SJCRH30 (cell line): ENCODE results near the gene HOXC9. TPM values are rescaled to one million over a fixed set of nuclear protein-coding genes. Genes with fewer than 3 reads are reported as not detected.

Source experiments
- DNase-seq, 2 experiments: peaks; one replicate each; pipeline ENCODE4 v3.0.0-alpha.2; 2015 to 2020
- H3K27ac ChIP-seq: fragments of 250-450 bp; sonication (Bioruptor Pico); 2 replicates; pipeline ENCODE4 v1.5.1; 2020; ENCODE audit warnings: mild to moderate bottlenecking, moderate library complexity
- H3K27me3 ChIP-seq: fragments of 250-450 bp; sonication (Bioruptor Pico); 2 replicates; pipeline ENCODE4 v1.5.1; 2020; ENCODE audit warnings: mild to moderate bottlenecking, moderate library complexity
- H3K36me3 ChIP-seq: fragments of 250-450 bp; sonication (Bioruptor Pico); 2 replicates; pipeline ENCODE4 v1.5.1; 2020; ENCODE audit warnings: mild to moderate bottlenecking, moderate library complexity
- H3K4me1 ChIP-seq: fragments of 250-450 bp; sonication (Bioruptor Pico); 2 replicates; pipeline ENCODE4 v1.5.1; 2020; ENCODE audit warnings: mild to moderate bottlenecking, moderate library complexity
- H3K4me3 ChIP-seq: fragments of 250-450 bp; sonication (Bioruptor Pico); 2 replicates; pipeline ENCODE4 v1.5.1; 2020; ENCODE audit warnings: mild to moderate bottlenecking, moderate library complexity
- H3K9me3 ChIP-seq: fragments of 250-450 bp; sonication (Bioruptor Pico); replicated peaks from 2 replicates; pipeline ENCODE4 v1.5.1; 2020; ENCODE audit warnings: mild to moderate bottlenecking, moderate library complexity
- total RNA-seq: library from RNA; depleted of rRNA; stranded (reverse); fragments of >200 nt; shearing (Covaris generic); gene quantifications from 2 replicates; pipeline ENCODE4 v1.2.3, GENCODE V29; 2014

HOXC9 gene
- total RNA-seq, 1 experiment from 2014 or later, result 5.6 TPM

DNA sequence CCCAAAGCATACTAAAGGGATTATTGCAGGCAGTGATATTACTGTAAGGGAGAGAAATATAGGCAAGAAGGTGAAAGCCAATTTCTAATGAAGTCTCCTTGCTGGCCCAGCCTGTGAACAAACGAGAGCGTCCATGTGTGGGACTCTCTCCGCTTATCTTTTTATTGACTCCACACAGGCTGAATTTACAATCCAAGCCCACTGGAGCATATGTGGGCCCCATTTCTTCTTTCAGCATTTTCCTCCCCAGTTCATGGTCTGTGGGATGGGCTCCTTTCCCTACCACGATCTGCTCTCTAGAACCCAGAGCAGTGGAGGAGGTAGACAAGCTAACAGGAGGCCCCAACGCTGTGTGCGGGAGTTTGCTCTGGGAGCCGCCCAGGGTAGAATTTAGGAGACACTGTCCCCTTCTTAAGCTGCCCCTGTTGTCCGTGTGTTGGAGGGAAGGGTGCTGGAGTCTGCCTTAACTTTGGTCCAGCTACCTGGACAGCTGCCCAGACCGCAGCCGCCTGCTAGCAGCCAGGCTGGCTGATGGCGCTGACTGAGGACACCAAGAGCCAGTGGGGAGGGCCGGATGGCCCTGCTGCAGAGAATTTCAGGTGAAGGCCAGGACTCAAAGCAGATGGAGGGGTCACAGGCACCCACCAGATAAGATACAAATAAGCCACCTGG, 30.2 kb upstream of the HOXC9 start:
- H3K4me3 ChIP-seq, result no peak overlapping the region
- no peak overlapping the region for H3K27ac ChIP-seq
- H3K27me3 ChIP-seq, result peaks cover 3% of the 10 kb centered on the region; the same call in 1 of the 2 replicates
- no peaks in the 10 kb centered on the region for H3K4me1 ChIP-seq
- no peaks in the 10 kb centered on the region for H3K36me3 ChIP-seq
- DNase-seq, result peak in 1 of 2 experiments; percentile 23
- H3K9me3 ChIP-seq, result no peaks in the 10 kb centered on the region

DNA sequence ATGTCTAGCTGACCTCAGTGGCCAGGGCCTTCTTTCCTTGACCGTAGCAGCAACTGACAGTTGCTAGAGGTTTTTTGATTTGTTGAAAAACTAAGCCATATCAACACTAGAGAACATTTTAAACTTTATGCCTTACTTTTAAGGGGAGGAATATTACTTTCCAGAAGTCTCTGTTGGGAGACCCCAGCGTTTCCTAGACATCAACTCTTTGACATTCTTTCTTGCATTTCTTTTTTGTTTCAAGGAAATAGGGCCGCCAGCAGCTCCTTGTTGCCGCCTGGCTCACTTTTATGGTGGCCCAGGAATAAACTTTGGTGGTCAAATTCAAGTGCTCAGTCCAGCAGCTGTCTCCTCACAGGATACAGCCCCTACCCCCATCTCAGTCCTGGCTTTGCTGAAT, 29.5 kb upstream of the HOXC9 start:
- no peaks in the 10 kb centered on the region for H3K9me3 ChIP-seq
- no peak for DNase-seq
- H3K4me1 ChIP-seq, result no peaks in the 10 kb centered on the region
- no peak overlapping the region for H3K4me3 ChIP-seq
- no peak overlapping the region for H3K27ac ChIP-seq
- H3K36me3 ChIP-seq, result no peaks in the 10 kb centered on the region
- peaks cover 3% of the 10 kb centered on the region; the same call in 1 of the 2 replicates for H3K27me3 ChIP-seq

DNA sequence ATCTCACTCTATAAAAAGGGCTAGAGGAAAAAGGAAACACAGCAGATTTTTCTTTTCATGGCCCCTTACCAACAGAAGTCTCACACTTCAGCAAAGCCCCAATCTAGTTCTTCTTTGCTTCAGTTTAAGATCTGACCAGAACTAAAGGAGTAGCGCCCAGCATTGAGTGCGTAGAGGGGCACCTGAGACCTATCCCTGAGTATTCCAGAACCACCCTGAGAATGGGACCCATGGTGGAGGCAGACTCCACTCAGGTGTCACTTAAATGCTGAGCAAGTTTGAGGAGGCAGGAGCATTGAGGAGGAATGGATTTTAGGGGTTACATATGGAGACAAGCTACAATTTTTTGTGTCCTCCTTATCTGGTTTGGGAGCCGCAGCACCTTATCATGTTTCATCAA, 28.8 kb upstream of the HOXC9 start:
- Histone ChIP-seq H3K4me1 (no peaks in the 10 kb centered on the region), H3K36me3 (no peaks in the 10 kb centered on the region), H3K27ac (no peak overlapping the region), H3K27me3 (peaks cover 3% of the 10 kb centered on the region; the same call in 1 of the 2 replicates), H3K9me3 (no peaks in the 10 kb centered on the region), H3K4me3 (no peak overlapping the region)
- DNase-seq, result no peak

DNA sequence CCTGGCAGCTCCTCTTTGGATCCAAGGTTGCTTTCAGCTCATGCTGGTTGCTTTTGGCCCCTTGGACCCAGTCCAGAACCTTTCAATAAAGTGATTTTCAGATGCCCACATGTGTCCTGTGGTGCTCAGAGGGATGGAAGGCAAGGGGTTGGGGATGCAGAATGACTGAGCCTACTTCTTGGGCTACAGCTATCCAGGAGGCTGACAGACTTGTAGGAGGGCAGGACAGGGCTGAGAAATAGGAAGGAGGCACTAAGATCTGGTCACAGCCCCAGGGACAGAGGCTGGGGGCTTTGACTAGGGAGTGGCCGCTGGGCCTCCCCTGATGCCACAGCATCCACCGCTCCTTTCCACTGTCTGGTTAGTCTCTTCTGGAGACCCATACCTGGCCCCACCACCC, 28.3 kb upstream of the HOXC9 start:
- Histone ChIP-seq H3K27me3 (peaks cover 3% of the 10 kb centered on the region; the same call in 1 of the 2 replicates), H3K9me3 (no peaks in the 10 kb centered on the region), H3K27ac (no peak overlapping the region), H3K36me3 (no peaks in the 10 kb centered on the region), H3K4me1 (no peaks in the 10 kb centered on the region), H3K4me3 (no peak overlapping the region)
- DNase-seq, result no peak

DNA sequence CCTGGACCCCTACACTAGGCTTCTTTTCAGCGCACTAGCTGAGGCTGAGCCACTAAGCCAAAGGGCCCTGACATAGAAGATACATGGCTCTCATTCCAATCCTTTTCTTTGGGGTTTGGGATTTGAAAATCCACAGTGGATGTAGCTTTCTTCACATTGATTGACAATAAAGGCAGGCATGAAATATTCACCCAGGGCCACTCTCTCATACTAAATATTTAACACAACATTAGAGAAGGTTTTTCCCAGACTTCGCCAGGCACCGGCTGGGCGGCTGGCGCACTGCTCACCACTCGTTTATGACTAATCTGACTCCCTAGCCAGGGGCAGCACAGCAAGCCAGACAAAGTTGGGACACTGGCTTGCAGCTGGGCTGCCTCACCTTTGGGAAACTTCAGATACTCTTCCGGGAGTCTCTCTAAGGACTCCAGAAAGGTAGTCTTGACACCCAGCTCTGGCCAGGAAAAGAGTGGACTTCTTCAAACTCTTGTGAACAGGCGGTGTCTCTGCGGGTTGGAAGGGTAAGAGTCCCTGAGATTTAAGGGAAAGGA, 27.7 kb upstream of the HOXC9 start:
- H3K36me3 ChIP-seq, result no peaks in the 10 kb centered on the region
- peaks cover under 1% of the 10 kb centered on the region; the same call in 1 of the 2 replicates for H3K4me1 ChIP-seq
- no peak overlapping the region for H3K4me3 ChIP-seq
- H3K9me3 ChIP-seq, result no peaks in the 10 kb centered on the region
- no peak for DNase-seq
- H3K27ac ChIP-seq, result no peak overlapping the region
- H3K27me3 ChIP-seq, result peaks cover 3% of the 10 kb centered on the region; the same call in 1 of the 2 replicates

DNA sequence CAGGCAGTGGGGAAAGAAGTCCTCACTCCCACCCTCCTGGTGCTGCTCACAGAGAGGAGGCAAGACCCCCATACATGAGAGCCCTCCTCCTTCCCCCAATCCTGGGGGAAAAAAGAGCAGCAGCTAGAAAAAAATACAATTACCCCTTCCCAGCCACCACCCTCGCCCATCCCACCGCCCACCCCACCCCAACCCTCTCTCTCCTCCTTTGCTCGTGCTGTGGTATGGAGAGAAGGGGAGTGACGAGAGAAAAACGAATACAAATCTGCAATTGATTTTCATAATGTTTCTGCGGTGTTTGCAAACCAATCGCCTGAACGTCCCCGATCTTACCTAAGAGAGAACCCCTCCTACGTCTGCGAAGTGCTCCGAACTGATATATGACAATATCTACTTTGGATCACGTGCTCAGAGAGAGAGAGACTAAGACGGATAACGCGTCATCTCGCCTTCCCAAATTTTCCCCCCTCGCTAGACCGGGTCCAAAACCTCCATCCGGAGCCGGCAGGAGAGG, 27.2 kb upstream of the HOXC9 start, which contains the start of gene HOXC11:
HOXC11 (plus strand) TSS at position 405 of the 514 bp plus-strand sequence. CDS start 116 bp downstream, outside the sequence.
- Histone ChIP-seq H3K36me3 (no peaks in the 10 kb centered on the region), H3K27ac (no peak within 1 kb of the TSS; the same call in 1 of the 2 replicates), H3K4me3 (peak within 1 kb of the TSS; percentile 80), H3K9me3 (no peaks in the 10 kb centered on the region), H3K4me1 (peaks cover 3% of the 10 kb centered on the region; the same call in 1 of the 2 replicates), H3K27me3 (peaks cover 3% of the 10 kb centered on the region; the same call in 1 of the 2 replicates)
- no peak for DNase-seq

DNA sequence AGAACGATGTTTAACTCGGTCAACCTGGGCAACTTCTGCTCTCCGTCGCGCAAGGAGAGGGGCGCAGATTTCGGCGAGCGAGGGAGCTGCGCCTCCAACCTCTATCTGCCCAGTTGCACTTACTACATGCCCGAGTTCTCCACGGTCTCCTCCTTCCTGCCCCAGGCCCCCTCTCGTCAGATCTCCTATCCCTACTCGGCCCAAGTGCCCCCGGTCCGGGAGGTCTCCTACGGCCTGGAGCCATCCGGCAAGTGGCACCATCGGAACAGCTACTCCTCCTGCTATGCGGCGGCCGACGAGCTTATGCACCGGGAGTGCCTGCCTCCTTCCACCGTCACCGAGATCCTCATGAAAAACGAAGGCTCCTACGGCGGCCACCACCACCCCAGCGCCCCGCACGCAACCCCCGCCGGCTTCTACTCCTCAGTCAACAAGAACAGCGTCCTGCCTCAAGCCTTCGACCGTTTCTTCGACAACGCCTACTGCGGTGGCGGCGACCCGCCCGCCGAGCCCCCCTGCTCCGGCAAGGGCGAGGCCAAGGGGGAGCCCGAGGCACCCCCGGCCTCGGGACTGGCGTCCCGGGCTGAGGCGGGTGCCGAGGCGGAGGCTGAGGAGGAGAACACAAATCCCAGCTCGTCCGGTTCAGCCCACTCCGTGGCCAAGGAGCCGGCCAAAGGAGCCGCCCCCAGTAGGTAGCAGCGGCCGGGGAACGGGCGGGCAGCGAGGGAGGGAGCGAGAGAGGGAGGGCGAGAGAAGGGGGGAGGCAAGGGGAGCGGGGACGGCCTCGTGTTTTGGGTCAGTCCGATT, 26.5 kb upstream of the HOXC9 start:
- H3K27me3 ChIP-seq, result peaks cover under 1% of the 10 kb centered on the region; the same call in 1 of the 2 replicates
- peak; percentile 30 to 37 for DNase-seq
- no peaks in the 10 kb centered on the region for H3K36me3 ChIP-seq
- peak overlapping the region; percentile 80 for H3K4me3 ChIP-seq
- H3K27ac ChIP-seq, result no peak overlapping the region; the same call in 1 of the 2 replicates
- H3K9me3 ChIP-seq, result no peaks in the 10 kb centered on the region
- peaks cover 3% of the 10 kb centered on the region; the same call in 1 of the 2 replicates for H3K4me1 ChIP-seq

DNA sequence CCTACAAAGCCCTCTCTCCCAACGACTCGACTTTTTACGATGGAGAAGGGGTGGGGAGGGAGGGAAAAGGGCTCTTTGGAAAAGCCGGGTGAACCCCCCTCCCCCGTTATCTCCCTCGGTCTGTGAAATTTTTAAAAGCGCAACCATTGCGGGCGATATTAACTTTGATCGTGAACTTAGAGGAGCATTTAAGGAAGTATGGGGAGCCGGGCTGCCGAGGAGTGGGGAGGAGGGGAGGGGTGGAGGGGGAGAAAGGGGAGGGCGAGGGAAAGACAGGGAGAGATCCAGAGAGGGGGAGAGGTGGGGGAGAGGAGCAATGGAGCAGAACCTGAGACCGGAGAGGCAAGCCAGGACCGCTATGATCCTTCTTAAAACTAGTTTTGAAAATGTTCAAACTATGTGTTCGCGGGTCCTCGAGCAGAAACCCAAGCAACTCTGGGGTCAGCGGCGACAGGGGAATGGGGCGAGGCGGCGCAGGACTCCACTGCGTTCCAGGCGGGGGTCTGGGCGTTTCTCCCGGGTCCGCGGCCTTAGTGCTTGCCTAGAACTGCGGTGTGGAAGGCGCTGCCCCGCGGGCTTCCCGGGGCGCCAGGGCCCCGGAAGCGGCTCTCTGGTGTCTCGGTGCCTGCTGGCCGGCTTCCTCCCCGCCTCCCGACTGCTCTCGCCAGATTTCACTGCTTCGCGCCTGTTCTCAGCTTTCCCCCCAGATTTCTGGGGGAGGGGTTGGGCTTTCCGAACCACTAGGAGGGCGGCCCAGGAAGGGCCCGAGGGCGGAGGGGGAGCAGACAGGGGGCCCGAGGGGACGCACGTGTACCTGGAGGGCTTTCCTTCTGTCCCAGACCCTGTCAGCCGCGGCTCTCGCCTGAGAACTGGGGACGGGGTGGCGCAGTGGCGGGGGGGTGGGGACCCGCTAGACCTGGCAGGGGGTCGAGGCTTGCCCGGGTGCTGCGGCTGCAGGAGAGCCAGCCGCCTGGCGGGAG, 25.6 kb upstream of the HOXC9 start, which contains the start of gene HOTAIR:
HOTAIR (minus strand) TSS at position 871 of the 980 bp plus-strand sequence.
- Histone ChIP-seq H3K27me3 (no peaks in the 10 kb centered on the region; the same call in 1 of the 2 replicates), H3K4me3 (peak within 1 kb of the TSS; percentile 80)
- DNase-seq, result peak; percentile 76 to 78

DNA sequence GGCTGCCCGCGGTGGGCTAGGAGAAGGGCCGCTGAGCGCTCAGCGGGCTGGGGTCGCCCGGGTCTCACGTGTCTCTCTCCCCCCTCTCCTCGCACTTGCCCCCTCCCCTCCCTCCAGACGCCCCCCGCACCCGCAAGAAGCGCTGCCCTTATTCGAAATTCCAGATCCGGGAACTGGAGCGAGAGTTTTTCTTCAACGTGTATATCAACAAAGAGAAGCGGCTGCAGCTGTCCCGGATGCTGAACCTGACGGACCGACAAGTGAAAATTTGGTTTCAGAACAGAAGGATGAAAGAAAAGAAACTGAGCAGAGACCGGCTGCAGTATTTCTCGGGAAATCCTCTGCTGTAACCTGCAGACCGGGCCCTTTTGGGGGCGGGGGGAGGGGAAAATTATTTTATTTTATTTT, 24.9 kb upstream of the HOXC9 start:
- Histone ChIP-seq H3K36me3 (no peaks in the 10 kb centered on the region), H3K27ac (peak overlapping the region; percentile 78), H3K9me3 (no peaks in the 10 kb centered on the region), H3K27me3 (peaks cover 5% of the 10 kb centered on the region), H3K4me1 (peaks cover 3% of the 10 kb centered on the region; the same call in 1 of the 2 replicates), H3K4me3 (peak overlapping the region; percentile 80)
- DNase-seq, result peak; percentile 36 to 48

More for the DNA sequence above, 25.6 kb upstream of the HOXC9 start, which contains the start of gene HOTAIR:
- no peaks in the 10 kb centered on the region for H3K36me3 ChIP-seq
- H3K4me1 ChIP-seq, result peaks cover 3% of the 10 kb centered on the region; the same call in 1 of the 2 replicates
- peak within 1 kb of the TSS; percentile 78 for H3K27ac ChIP-seq
- no peaks in the 10 kb centered on the region for H3K9me3 ChIP-seq

DNA sequence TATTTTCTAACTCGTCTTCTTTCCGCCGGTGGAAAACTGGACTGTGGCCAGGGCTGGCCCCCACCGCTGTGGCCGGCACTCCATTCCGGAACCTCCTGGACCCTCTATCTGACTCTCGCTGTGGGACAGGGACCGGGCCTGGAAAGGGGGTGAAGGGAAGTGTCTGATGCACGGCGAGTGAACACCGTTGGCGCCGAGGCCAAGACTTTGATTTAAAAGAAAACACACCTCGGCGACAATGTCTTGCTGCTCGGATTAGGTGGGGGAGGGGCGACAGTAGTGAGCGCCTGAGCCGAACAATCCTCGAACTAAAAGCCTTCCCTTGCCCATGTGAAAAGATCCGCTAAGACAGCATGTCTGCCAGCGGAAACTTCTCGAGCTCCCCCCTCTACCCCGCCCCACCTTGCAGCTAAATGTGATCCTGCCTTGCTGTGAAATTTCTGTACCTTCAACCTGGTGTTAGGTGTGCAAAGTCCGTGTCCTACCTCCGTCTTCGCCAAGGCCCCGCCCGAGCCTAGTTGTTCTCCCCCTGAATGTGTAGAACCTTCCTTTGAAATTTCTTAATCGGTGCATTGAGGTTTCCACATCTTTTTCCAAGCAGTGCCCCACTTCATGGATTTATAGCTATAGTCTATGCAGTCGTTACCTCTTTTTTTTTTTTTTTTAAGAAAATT, 24.3 kb upstream of the HOXC9 start:
- peaks cover 11% of the 10 kb centered on the region for H3K27me3 ChIP-seq
- peaks cover 3% of the 10 kb centered on the region; the same call in 1 of the 2 replicates for H3K4me1 ChIP-seq
- no peaks in the 10 kb centered on the region for H3K36me3 ChIP-seq
- no peaks in the 10 kb centered on the region for H3K9me3 ChIP-seq
- DNase-seq, result no peak
- peak overlapping the region; percentile 80 for H3K4me3 ChIP-seq
- peak overlapping the region; percentile 78 for H3K27ac ChIP-seq

DNA sequence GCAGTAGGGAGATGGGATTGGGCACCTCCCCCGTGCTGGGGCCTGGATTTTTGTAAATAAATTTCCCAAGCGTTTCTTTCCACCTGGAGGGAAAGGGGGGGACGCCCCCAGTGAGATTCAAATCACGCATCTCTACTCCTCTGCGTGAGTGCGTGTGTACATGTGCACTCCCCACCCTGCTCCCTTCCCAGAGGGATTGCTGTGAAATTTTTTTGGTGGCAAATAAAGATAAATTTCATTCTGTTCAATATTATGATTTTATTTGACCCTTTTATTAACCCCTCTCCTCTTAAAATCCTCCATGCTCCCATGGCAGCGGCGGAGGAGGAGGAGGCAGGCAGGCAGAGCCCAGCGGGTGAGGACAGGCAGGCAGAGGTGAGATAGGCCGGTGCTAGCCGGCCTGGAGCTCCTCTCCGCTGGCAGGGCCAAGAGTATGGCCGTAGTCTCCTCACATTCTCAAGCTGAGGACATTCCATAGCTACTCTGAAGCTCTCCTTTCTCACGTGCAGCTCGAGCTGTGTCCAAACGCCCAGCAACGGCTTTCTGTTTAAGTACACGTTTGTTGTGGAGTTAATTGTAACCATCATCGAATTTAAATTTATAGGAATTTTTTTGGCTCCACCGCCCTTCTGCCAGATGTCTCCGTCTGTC, 23.7 kb upstream of the HOXC9 start:
- H3K27ac ChIP-seq, result no peak overlapping the region
- H3K4me1 ChIP-seq, result peaks cover 3% of the 10 kb centered on the region; the same call in 1 of the 2 replicates
- no peak for DNase-seq
- no peaks in the 10 kb centered on the region for H3K36me3 ChIP-seq
- H3K4me3 ChIP-seq, result no peak overlapping the region
- peaks cover 13% of the 10 kb centered on the region for H3K27me3 ChIP-seq
- H3K9me3 ChIP-seq, result no peaks in the 10 kb centered on the region

DNA sequence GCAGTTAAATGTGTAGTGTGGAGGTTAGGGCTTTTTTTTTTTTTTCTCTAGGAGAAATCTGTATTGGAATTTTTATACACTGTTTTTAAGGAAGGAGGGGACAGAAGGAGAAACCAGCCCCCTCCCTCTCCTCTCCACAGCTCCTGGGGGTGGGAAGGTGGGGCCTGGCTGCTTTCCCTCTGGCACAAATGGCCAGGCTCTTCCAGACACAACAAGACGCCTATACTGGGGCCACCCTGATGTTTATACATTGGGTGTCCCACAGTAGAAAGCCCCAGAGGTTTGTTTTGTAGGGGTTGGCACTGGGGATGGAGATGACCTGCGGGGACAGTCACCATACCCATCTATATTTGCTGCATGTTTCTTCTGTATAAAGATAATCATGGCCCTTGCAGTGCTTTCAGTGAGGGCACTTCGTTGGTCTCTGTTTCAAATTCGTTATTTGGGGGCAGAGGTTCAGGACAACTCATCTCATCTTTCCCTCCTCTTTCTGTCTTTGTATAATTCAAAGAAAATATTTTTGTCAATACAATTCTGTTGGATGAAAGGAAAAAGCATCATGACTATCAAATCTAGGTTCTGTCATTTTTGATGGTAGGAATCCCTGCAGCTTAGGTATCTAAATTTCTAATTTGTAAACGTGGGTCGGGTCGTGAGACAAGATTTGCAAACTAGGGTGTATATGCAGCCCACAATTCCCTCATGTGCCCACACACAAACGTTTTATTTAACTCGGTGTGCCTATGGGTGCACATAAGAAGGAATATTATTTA, 23.0 kb upstream of the HOXC9 start:
- Histone ChIP-seq H3K27me3 (peaks cover 13% of the 10 kb centered on the region), H3K4me1 (peaks cover 3% of the 10 kb centered on the region; the same call in 1 of the 2 replicates), H3K9me3 (no peaks in the 10 kb centered on the region), H3K27ac (no peak overlapping the region), H3K4me3 (no peak overlapping the region), H3K36me3 (no peaks in the 10 kb centered on the region)
- DNase-seq, result no peak
